Adrenal gland (tissue), 5 donors: ENCODE data around the gene MRPS30.

Experiments
- CTCF ChIP-seq, 6 experiments: fragments of 450-650 bp in 4 of 6; fragments of 200-600 bp in 2 of 6; sonication (generic) in 1 of 6; IDR thresholded peaks; 1 replicate in 5 of 6; 2 replicates in 1 of 6; pipeline versions ENCODE4 v1.5.1 to v1.8.0; 2016 to 2021; ENCODE audit warnings: antibody characterized with exemption in 6 of 6, mild to moderate bottlenecking in 2 of 6, moderate library complexity in 1 of 6
- POLR2A ChIP-seq, 2 donors: fragments of 450-650 bp; IDR thresholded peaks; one replicate each; pipeline ENCODE4 v1.6.1; 2017; ENCODE audit warnings: antibody characterized with exemption in 2 of 2, mild to moderate bottlenecking in 2 of 2, moderate library complexity in 1 of 2
- donor health status: DM: no; HTN: no; CAD: no.

- TF ChIP-seq POLR2A (IDR thresholded peaks at IDR 0.05) (no peak), CTCF (IDR thresholded peaks at IDR 0.05) (no peak)
These were observed 6.8 kb upstream of the MRPS30 start for GRCh38 chr5:44801992-44802391.
